Measurements from ENCODE around the gene PARP8.

Gene PARP8

DNA sequence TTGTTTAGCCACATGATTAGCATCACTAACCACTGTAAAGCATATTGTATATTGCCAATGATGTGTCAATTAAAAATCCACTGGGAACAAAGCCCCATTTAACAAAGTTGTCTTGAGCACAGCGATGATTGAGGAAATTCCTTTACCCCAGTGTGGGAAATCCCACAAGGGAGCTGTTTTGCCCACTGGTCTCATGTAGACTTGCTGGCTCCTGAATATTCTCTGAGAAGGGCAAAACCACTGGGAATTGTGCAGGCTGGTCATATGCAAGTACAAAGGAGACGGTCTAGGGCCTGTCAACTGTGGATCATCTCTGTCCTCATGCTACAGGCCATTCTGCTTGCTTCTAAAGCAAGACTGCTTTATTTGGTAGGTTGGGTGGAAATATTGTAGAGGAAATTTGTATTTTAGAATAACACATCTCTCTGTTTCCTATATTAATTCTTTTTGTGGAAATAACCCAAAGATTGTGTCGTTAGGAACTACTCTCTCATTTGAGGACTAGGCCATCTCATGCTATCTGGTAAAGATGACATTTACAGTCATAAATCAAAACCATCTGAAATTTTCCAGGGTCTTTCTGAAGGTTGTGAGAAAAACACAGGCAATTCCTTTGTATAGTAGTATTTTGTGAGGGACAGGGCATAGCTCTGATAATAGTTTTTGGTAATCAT, 60.2 kb downstream of the PARP8 start:
- FAIRE-seq (peak; percentile 53), DNase-seq (ENCODE audit: insufficient read length, low spot score) (no peak)
- no peak for TF ChIP-seq POLR2A (IDR thresholded peaks at IDR 0.05; ENCODE audit: low read depth, low read length)

DNA sequence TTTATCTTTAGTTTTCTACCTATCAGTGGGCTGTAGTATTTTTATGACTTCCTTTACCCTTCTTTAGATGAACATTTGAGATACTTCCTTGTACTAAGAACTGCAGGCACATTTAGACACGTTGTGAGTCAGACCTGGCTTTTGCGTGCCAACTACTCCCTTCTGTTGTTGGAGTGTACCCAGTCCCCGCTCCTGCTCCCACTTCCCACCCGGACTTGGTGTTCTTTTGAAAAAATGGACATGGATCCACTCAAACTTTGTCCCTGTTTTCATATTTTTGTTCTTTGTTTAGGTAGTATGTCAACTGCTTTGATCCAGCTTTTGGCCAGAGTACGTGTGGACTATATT, 60.7 kb downstream of the PARP8 start:
- FAIRE-seq (peak; percentile 91), DNase-seq (ENCODE audit: insufficient read length, low spot score) (no peak)
- no peak for TF ChIP-seq POLR2A (IDR thresholded peaks at IDR 0.05; ENCODE audit: low read depth, low read length)

DNA sequence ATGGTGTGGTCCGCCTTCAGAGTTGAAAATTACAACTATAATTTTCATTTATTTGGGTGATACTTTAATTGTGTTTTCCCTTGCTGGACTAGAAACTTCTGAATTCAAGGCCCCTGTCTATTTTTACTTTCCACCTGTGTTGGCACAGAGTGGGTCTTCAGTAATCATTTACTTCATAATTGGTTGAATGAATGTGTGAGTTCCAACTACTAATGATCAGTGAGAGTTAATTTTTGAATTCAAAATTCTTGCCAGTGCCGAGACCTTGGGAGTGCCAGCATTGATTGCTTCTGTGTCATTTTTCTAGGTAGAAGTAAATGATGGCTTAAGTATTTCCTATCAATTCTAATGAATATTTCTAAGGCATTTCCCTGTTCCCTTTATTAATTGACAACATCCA, 61.4 kb downstream of the PARP8 start:
- FAIRE-seq (no peak), DNase-seq (ENCODE audit: insufficient read length, low spot score) (no peak)
- TF ChIP-seq POLR2A (IDR thresholded peaks at IDR 0.05; ENCODE audit: low read depth, low read length), result no peak

GRCh38 chr5:50730336-50730735, 63.9 kb downstream of the PARP8 start:
- no peak for FAIRE-seq
- no peak for DNase-seq (ENCODE audit: insufficient read length, low spot score)
- TF ChIP-seq POLR2A (IDR thresholded peaks at IDR 0.05; ENCODE audit: low read depth, low read length), result no peak

- FAIRE-seq (no peak), DNase-seq (ENCODE audit: insufficient read length, low spot score) (no peak)
- TF ChIP-seq POLR2A (IDR thresholded peaks at IDR 0.05; ENCODE audit: low read depth, low read length), result no peak
Measured at GRCh38 chr5:50730841-50731240, 64.4 kb downstream of the PARP8 start.

GRCh38 chr5:50733741-50734140, 67.3 kb downstream of the PARP8 start:
- FAIRE-seq, result no peak
- TF ChIP-seq POLR2A (IDR thresholded peaks at IDR 0.05; ENCODE audit: low read depth, low read length), result no peak
- DNase-seq (ENCODE audit: insufficient read length, low spot score), result no peak

DNA sequence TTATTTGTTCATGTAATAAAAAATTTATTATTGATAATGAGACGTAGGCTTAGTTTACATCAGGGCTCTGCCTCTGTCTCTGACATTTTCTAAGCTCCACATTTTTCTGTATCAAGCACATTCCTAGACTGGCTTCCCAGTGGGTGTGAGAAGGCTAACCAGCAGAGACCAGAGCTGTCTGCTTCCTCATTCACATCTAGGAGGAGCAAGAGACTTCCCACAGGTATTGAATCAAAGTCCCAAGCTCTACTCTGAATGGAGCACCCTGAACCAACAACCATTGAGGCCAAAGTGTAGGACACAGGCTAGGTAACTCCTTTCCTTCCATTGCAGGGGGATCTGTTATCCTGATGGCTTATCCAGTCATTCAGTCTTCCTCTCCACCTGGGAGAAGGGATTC, 72.4 kb downstream of the PARP8 start:
- peak; percentile 43 for FAIRE-seq
- TF ChIP-seq POLR2A (IDR thresholded peaks at IDR 0.05; ENCODE audit: low read depth, low read length), result no peak
- no peak for DNase-seq (ENCODE audit: insufficient read length, low spot score)

- DNase-seq (ENCODE audit: insufficient read length, low spot score) (no peak), FAIRE-seq (no peak)
- no peak for TF ChIP-seq POLR2A (IDR thresholded peaks at IDR 0.05; ENCODE audit: low read depth, low read length)
Measured at GRCh38 chr5:50740832-50741231, 74.4 kb downstream of the PARP8 start.

DNA sequence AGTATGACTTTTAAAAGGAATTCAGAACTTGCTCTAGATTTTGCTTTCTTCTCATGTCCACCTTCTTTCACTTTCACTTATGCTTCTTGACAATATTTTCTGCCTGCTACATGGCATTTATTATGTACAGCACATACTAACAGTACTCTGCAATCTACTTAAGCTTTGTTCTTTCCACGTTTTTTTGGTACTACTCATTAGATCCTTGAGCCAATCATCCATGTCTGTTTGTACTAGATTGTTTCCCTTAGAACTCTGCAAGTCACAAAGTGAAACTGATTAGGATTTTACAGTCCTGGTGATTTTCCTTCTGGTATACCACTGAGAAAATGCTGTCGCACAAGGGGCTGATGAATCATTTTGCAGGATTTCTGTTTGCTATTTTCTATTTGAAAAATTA, 78.3 kb downstream of the PARP8 start:
- TF ChIP-seq POLR2A (IDR thresholded peaks at IDR 0.05; ENCODE audit: low read depth, low read length), result no peak
- DNase-seq (ENCODE audit: insufficient read length, low spot score), result no peak
- FAIRE-seq, result peak; percentile 91

GRCh38 chr5:50745221-50745910, 78.9 kb downstream of the PARP8 start:
- FAIRE-seq, result peak; percentile 36
- TF ChIP-seq POLR2A (IDR thresholded peaks at IDR 0.05; ENCODE audit: low read depth, low read length), result no peak

GRCh38 chr5:50749181-50749580, 82.7 kb downstream of the PARP8 start:
- FAIRE-seq (no peak), DNase-seq (ENCODE audit: insufficient read length, low spot score) (no peak)
- no peak for TF ChIP-seq POLR2A (IDR thresholded peaks at IDR 0.05; ENCODE audit: low read depth, low read length)

More at GRCh38 chr5:50745221-50745910, 78.9 kb downstream of the PARP8 start:
- no peak for DNase-seq (ENCODE audit: insufficient read length, low spot score)

GRCh38 chr5:50749873-50750272, 83.4 kb downstream of the PARP8 start:
- FAIRE-seq (no peak), DNase-seq (ENCODE audit: insufficient read length, low spot score) (no peak)
- no peak for TF ChIP-seq POLR2A (IDR thresholded peaks at IDR 0.05; ENCODE audit: low read depth, low read length)

DNA sequence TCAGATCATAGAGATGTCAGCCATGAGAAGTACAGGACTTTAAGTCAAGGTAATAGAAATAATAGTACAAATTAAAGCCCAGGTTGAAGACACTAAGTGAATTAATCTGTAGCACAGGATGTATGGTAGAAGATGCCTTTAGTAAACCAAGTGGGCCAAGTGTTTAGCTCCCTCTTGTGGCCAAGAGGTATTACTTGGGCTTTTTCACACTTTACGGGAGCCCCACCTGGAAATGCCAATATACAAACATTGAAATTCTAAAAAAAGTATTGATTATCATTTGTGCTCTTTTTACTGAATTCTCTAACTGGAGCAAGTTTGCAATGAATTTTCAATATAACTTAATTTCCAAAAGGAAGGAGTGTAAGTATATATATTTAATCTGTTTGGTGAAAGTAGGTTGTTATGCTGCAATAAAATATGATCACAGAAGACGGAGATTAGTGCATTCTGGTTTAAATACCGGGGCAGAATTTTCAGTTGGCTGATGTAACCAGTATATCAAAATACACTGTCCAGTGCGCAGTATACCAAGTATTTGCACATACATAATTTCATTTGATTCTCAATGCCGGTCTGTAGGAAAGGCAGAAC, 84.7 kb downstream of the PARP8 start:
- no peak for TF ChIP-seq POLR2A (IDR thresholded peaks at IDR 0.05; ENCODE audit: low read depth, low read length)
- no peak for DNase-seq (ENCODE audit: insufficient read length, low spot score)
- peak; percentile 83 for FAIRE-seq

DNA sequence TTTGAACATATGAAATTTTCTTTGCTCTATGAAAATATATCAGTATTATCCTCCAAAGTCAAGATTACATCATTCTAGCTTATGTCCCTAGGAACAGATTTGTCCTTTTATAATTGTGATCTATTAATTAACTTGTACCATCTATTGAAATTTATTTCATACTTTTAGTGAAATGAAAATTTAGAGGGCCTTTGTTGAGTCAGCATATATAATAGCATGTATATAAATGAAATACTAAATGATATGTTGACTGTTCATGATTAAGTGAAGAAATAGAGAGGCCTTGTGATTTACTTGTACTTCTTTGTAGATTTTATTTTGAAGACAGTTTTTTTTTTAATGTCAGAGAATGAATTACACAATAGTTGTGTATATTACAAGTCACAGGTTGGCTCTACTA, 86.4 kb downstream of the PARP8 start:
- FAIRE-seq (no peak), DNase-seq (ENCODE audit: insufficient read length, low spot score) (no peak)
- no peak for TF ChIP-seq POLR2A (IDR thresholded peaks at IDR 0.05; ENCODE audit: low read depth, low read length)
